HepG2 (cell line): ENCODE data around the gene CAMK4. TPM values are rescaled to one million over a fixed set of nuclear protein-coding genes. Genes with fewer than 3 reads are reported as not detected.

Experiments used
- ATAC-seq: fragments of 200-7000 bp; cut with Tn5 transposase; 3 replicates; pipeline ENCODE4 v1.9.1; 2020; ENCODE audit warnings: mild to moderate bottlenecking, moderate library complexity
- BruUV-seq: library from RNA; stranded (reverse); fragments of 400-500 nt; replicated peaks from 2 replicates; lab custom pipeline; 2021; lab: Mats Ljungman, UMichigan
- CTCF ChIA-PET: fragments of 300-600 bp; formaldehyde crosslinking; extraction: SDS; loops from one replicate; lab custom pipeline; 2021; ENCODE audit warnings: low total read pairs, inconsistent platforms, low intra/inter-chr PET ratio; lab: Yijun Ruan, JAX
- POLR2A ChIA-PET: fragments of 350-600 bp; sonication (Branson Sonifier 250); formaldehyde crosslinking; loops from one replicate; lab custom pipeline; 2020; ENCODE audit warnings: antibody characterized with exemption, inconsistent platforms; lab: Yijun Ruan, JAX
- DNase-seq: peaks from one replicate; pipeline ENCODE4 v3.0.0-alpha.2; 2015; ENCODE audit warnings: low spot score
- FAIRE-seq: peaks from 3 replicates; lab custom pipeline; 2011; peaks lifted over from hg19 to GRCh38; lab: Jason Lieb, UNC
- H2AFZ ChIP-seq: one replicate; pipeline ENCODE4 v1.6.1; 2011; ENCODE audit warnings: low read length, inconsistent platforms
- H3K27ac ChIP-seq: fragments of 300-600 bp; 3 replicates; pipeline ENCODE4 v1.8.0; 2011; ENCODE audit warnings: mixed run types, mild to moderate bottlenecking, mixed read lengths, low read length, inconsistent platforms; ENCODE audit not compliant: insufficient read depth; ENCODE audit errors: extremely low read length
- H3K27me3 ChIP-seq, 2 experiments: fragments of 200-600 bp in 1 of 2; 2 replicates in 1 of 2; 3 replicates in 1 of 2; pipeline versions ENCODE4 v1.6.0 to v1.8.0; 2011; ENCODE audit warnings: low read length in 2 of 2, mild to moderate bottlenecking in 2 of 2, moderate library complexity in 2 of 2, inconsistent platforms in 1 of 2; ENCODE audit not compliant: insufficient read depth in 2 of 2, control insufficient read depth in 1 of 2
- H3K36me3 ChIP-seq, 2 experiments: fragments of 200-600 bp in 1 of 2; replicated peaks in 1 of 2; 2 replicates in 1 of 2; 3 replicates in 1 of 2; pipeline versions ENCODE4 v1.5.1 to v1.8.0; 2011; ENCODE audit warnings: low read length in 2 of 2, inconsistent platforms in 1 of 2; ENCODE audit not compliant: insufficient read depth in 2 of 2, control insufficient read depth in 1 of 2
- H3K4me1 ChIP-seq: 2 replicates; pipeline ENCODE4 v1.5.1; 2012; ENCODE audit warnings: low read length, inconsistent platforms; ENCODE audit not compliant: insufficient read depth
- H3K4me2 ChIP-seq: 2 replicates; pipeline ENCODE4 v1.6.0; 2011; ENCODE audit warnings: low read depth, low read length, inconsistent platforms
- H3K4me3 ChIP-seq, 3 experiments: fragments of 200-600 bp in 1 of 3; sonication (generic), shearing (Covaris generic) in 1 of 3; replicated peaks in 1 of 3; 2 replicates each; pipeline ENCODE4 v1.5.1; 2011 to 2016; ENCODE audit warnings: low read length in 3 of 3, inconsistent platforms in 2 of 3, low read depth in 2 of 3, mild to moderate bottlenecking in 2 of 3, control low read depth in 1 of 3, mixed read lengths in 1 of 3; ENCODE audit not compliant: insufficient read depth in 1 of 3
- H3K79me2 ChIP-seq: one replicate; pipeline ENCODE4 v1.6.1; 2011; ENCODE audit warnings: low read length, inconsistent platforms; ENCODE audit not compliant: insufficient read depth
- H3K9ac ChIP-seq: 2 replicates; pipeline ENCODE4 v1.6.0; 2011; ENCODE audit warnings: mild to moderate bottlenecking, low read depth, low read length, inconsistent platforms; ENCODE audit not compliant: insufficient read depth
- H3K9me3 ChIP-seq: 2 replicates; pipeline ENCODE4 v1.5.1; 2012; ENCODE audit warnings: mild to moderate bottlenecking, low read length
- H4K20me1 ChIP-seq: 2 replicates; pipeline ENCODE4 v1.6.0; 2011; ENCODE audit warnings: inconsistent platforms, mild to moderate bottlenecking, low read length, moderate library complexity; ENCODE audit not compliant: insufficient read depth
- ARNT2 ChIP-seq: sonication (generic); formaldehyde crosslinking; IDR thresholded peaks from 2 replicates; pipeline ENCODE4 v1.8.0; 2022; ENCODE audit warnings: mild to moderate bottlenecking, low read depth, missing genetic modification reagents, moderate library complexity
- DZIP1 ChIP-seq: sonication (generic); formaldehyde crosslinking; IDR thresholded peaks from 2 replicates; pipeline ENCODE4 v1.5.0; 2020; ENCODE audit warnings: mild to moderate bottlenecking, missing genetic modification reagents
- E2F5 ChIP-seq: sonication (generic); formaldehyde crosslinking; conservative IDR thresholded peaks from 2 replicates; pipeline ENCODE4 v1.4.0; 2020; ENCODE audit warnings: missing genetic modification reagents
- GMEB1 ChIP-seq: sonication (generic); formaldehyde crosslinking; IDR thresholded peaks from 2 replicates; pipeline ENCODE4 v1.5.1; 2020; ENCODE audit warnings: missing genetic modification reagents, mild to moderate bottlenecking, borderline replicate concordance
- GRHL1 ChIP-seq: sonication (generic); formaldehyde crosslinking; conservative IDR thresholded peaks from 2 replicates; pipeline ENCODE4 v1.8.0; 2022; ENCODE audit warnings: missing genetic modification reagents
- HES4 ChIP-seq: sonication (generic); formaldehyde crosslinking; IDR thresholded peaks from 2 replicates; pipeline ENCODE4 v1.9.0; 2021; ENCODE audit warnings: mild to moderate bottlenecking, missing genetic modification reagents, borderline replicate concordance
- RELA ChIP-seq: sonication (generic); formaldehyde crosslinking; IDR thresholded peaks from 2 replicates; pipeline ENCODE4 v1.4.0; 2020; ENCODE audit warnings: missing genetic modification reagents
- TARDBP ChIP-seq: sonication (generic); formaldehyde crosslinking; IDR thresholded peaks from 2 replicates; pipeline ENCODE4 v1.8.0; 2022; ENCODE audit warnings: mild to moderate bottlenecking, missing genetic modification reagents
- ZNF225 ChIP-seq: sonication (generic); formaldehyde crosslinking; IDR thresholded peaks from 2 replicates; pipeline ENCODE4 v1.4.0; 2020; ENCODE audit warnings: mild to moderate bottlenecking, missing genetic modification reagents
- ZNF879 ChIP-seq: sonication (generic); formaldehyde crosslinking; IDR thresholded peaks from 2 replicates; pipeline ENCODE4 v1.8.1; 2023; ENCODE audit warnings: missing genetic modification reagents
- ZSCAN31 ChIP-seq: sonication (generic); formaldehyde crosslinking; IDR thresholded peaks from 2 replicates; pipeline ENCODE4 v1.5.0; 2020; ENCODE audit warnings: low read depth, mild to moderate bottlenecking, missing genetic modification reagents
- WGBS: methylation state at CpG from one replicate; pipeline ENCODE4 v1.1.6; 2017; ENCODE audit warnings: low lambda C conversion rate; 5-methylcytosine and 5-hydroxymethylcytosine counted together
- in situ Hi-C: cut with HindIII; loops from 2 replicates; pipeline ENCODE4 v1.10.0; 2017; ENCODE audit warnings: low pct_unique_long_range_greater_than_20kb; ENCODE audit not compliant: extremely low pct_ligation_motif_present
- intact Hi-C: fragments of 100-400 bp; cut with micrococcal nuclease; formaldehyde crosslinking; loops from one replicate; pipeline ENCODE4 v1.10.0; 2022; ENCODE audit not compliant: unreplicated experiment
- polyA plus RNA-seq, 8 experiments: library from polyadenylated mRNA; depleted of rRNA in 3 of 8; stranded (reverse) in 7 of 8; unstranded in 1 of 8; fragments of >200 nt; fragmentation: Illumina TruSeq in 4 of 8; extraction: Trizol in 4 of 8; gene quantifications; 2 replicates each; pipeline versions ENCODE4 v1.2.1 to v1.2.3, GENCODE V29; 2011 to 2016; ENCODE audit warnings: low read depth in 4 of 8, missing spikeins in 1 of 8, mixed read lengths in 1 of 8; ENCODE audit not compliant: insufficient read depth in 1 of 8
- total RNA-seq, 5 experiments: library from RNA; depleted of rRNA; stranded (reverse); fragments of >200 nt; fragmentation: Illumina TruSeq; extraction: Trizol; gene quantifications; 2 replicates each; pipeline ENCODE4 v1.2.3, GENCODE V29; 2016; ENCODE audit warnings: low read depth in 1 of 5

The CAMK4 gene
- total and polyA plus RNA-seq, 2 of the 13 experiments (the other 11 are each of a cell fraction or from before 2014, with no cell fraction given) = not detected

GRCh38 chr5:111261610-111262009 lies 37.4 kb downstream of the CAMK4 start:
- 0% methylated on average over 1 of the region's 1 CpG for WGBS
- no peaks in the 10 kb centered on the region for H3K79me2 ChIP-seq
- CTCF ChIA-PET = no interaction called here
- no peak for TF ChIP-seq E2F5 (CRISPR knock-in tag)
- TF ChIP-seq ZSCAN31 (CRISPR knock-in tag) = no peak
- TF ChIP-seq HES4 (CRISPR knock-in tag) = no peak
- TF ChIP-seq ARNT2 (CRISPR knock-in tag) = no peak
- TF ChIP-seq ZNF879 (CRISPR knock-in tag) = no peak
- H2AFZ ChIP-seq = no peak overlapping the region
- intact Hi-C loops (no loop called here), in situ Hi-C loops (no loop called here)
- no peaks in the 10 kb centered on the region for H3K9me3 ChIP-seq
- POLR2A ChIA-PET = no interaction called here
- BruUV-seq = no TSS peak
- H3K4me1 ChIP-seq = no peaks in the 10 kb centered on the region
- H3K27ac ChIP-seq = no peak overlapping the region
- no peaks in the 10 kb centered on the region for H3K36me3 ChIP-seq
- no peak for FAIRE-seq
- no peak overlapping the region for H3K9ac ChIP-seq
- DNase-seq = no peak
- no peak for ATAC-seq
- H4K20me1 ChIP-seq = no peaks in the 10 kb centered on the region
- H3K4me2 ChIP-seq = no peak overlapping the region
- no peaks in the 10 kb centered on the region for H3K27me3 ChIP-seq
- no peak overlapping the region for H3K4me3 ChIP-seq

- DNase-seq (no peak), ATAC-seq (no peak), FAIRE-seq (no peak)
- in situ Hi-C loops (no loop called here), intact Hi-C loops (no loop called here)
- BruUV-seq = no TSS peak
- no peak overlapping the region for H2AFZ ChIP-seq
- CTCF ChIA-PET = no interaction called here
- no peak overlapping the region for H3K4me2 ChIP-seq
- H4K20me1 ChIP-seq = no peaks in the 10 kb centered on the region
- POLR2A ChIA-PET = no interaction called here
- H3K9ac ChIP-seq = no peak overlapping the region
- 0% methylated on average over 2 of the region's 2 CpGs for WGBS
- H3K27me3 ChIP-seq = no peaks in the 10 kb centered on the region
- H3K27ac ChIP-seq = no peak overlapping the region
- H3K9me3 ChIP-seq = no peaks in the 10 kb centered on the region
- no peaks in the 10 kb centered on the region for H3K79me2 ChIP-seq
- H3K4me3 ChIP-seq = no peak overlapping the region
- no peaks in the 10 kb centered on the region for H3K36me3 ChIP-seq
- no peaks in the 10 kb centered on the region for H3K4me1 ChIP-seq
- no peak for TF ChIP-seq TARDBP (CRISPR knock-in tag)
- TF ChIP-seq DZIP1 (CRISPR knock-in tag) = no peak
- TF ChIP-seq GRHL1 = no peak
- TF ChIP-seq GMEB1 (CRISPR knock-in tag) = no peak
- TF ChIP-seq ZNF225 (CRISPR knock-in tag) = no peak
- TF ChIP-seq RELA (CRISPR knock-in tag) = no peak
Observed at GRCh38 chr5:111262153-111262552, 38.0 kb downstream of the CAMK4 start.
